GM19351 (cell line): ENCODE results near the gene RABGAP1L.
"Not testable (repeated sequence)": the region's sequence is repeated elsewhere in the genome, so short reads cannot be mapped to it uniquely, and the experiment has no call there.

Source experiments
- ATAC-seq: cut with Tn5 transposase; IDR thresholded peaks from one replicate; pipeline ENCODE4 v1.9.1; 2021; ENCODE audit warnings: mild to moderate bottlenecking, moderate library complexity; ENCODE audit not compliant: unreplicated experiment

Gene RABGAP1L

GRCh38 chr1:174153085-174153824, 6.1 kb upstream of the RABGAP1L start:
- no peak for ATAC-seq

GRCh38 chr1:174153825-174154107, 5.6 kb upstream of the RABGAP1L start:
- ATAC-seq = no peak

GRCh38 chr1:174156437-174156836, 2.9 kb upstream of the RABGAP1L start:
- no peak for ATAC-seq

- ATAC-seq = peak; percentile 52
These were observed 2.0 kb upstream of the RABGAP1L start for GRCh38 chr1:174157157-174157806.

GRCh38 chr1:174158767-174159251, 511 bp upstream of the RABGAP1L start:
- ATAC-seq = no peak

- peak; percentile 11 for ATAC-seq
These were observed 771 bp downstream of the RABGAP1L start for GRCh38 chr1:174160109-174160473.

GRCh38 chr1:174160603-174161002, 1.3 kb downstream of the RABGAP1L start:
- no peak for ATAC-seq

- ATAC-seq = no peak
These were observed 2.5 kb downstream of the RABGAP1L start for GRCh38 chr1:174161813-174162212.

GRCh38 chr1:174164826-174165225, 5.5 kb downstream of the RABGAP1L start:
- no peak for ATAC-seq

GRCh38 chr1:174165471-174166137, 6.3 kb downstream of the RABGAP1L start:
- ATAC-seq = no peak

GRCh38 chr1:174166530-174167264, 7.4 kb downstream of the RABGAP1L start:
- ATAC-seq = no peak

- ATAC-seq = peak; percentile 29
These were observed 8.0 kb downstream of the RABGAP1L start for GRCh38 chr1:174167265-174167803.

- no peak for ATAC-seq
These were observed 10.0 kb downstream of the RABGAP1L start for GRCh38 chr1:174169342-174169741.

- ATAC-seq = no peak
These were observed 11.8 kb downstream of the RABGAP1L start for GRCh38 chr1:174171073-174171472.

- ATAC-seq = peak; percentile 63
These were observed 15.4 kb downstream of the RABGAP1L start for GRCh38 chr1:174174461-174175329.

- ATAC-seq = not testable (repeated sequence)
These were observed 19.1 kb downstream of the RABGAP1L start for GRCh38 chr1:174178459-174178858.

- ATAC-seq = no peak
These were observed 30.2 kb downstream of the RABGAP1L start for GRCh38 chr1:174189428-174190062.

GRCh38 chr1:174190691-174191199, 31.4 kb downstream of the RABGAP1L start:
- ATAC-seq = no peak

GRCh38 chr1:174191349-174191862, 32.1 kb downstream of the RABGAP1L start:
- no peak for ATAC-seq
